Activated CD4-positive, alpha-beta T cell treated with anti-CD3 and anti-CD28 coated beads, Interleukin-2, amount 50 U/mL, for 1 hour (primary cell): ENCODE measurements around the gene LINC00305.

Experiments used
- DNase-seq: peaks from one replicate; pipeline ENCODE4 v3.0.0-alpha.2; 2020

LINC00305 gene

GRCh38 chr18:64148988-64149387 is at the start of gene LINC00305:
LINC00305 (minus strand) TSS chr18:64149088.
- no peak for DNase-seq

GRCh38 chr18:64191069-64191468 is 42.2 kb upstream of the LINC00305 start:
- no peak for DNase-seq

- DNase-seq: no peak
Observed at GRCh38 chr18:64185987-64186386, 37.1 kb upstream of the LINC00305 start.

- DNase-seq: no peak
Observed at GRCh38 chr18:64183665-64184064, 34.8 kb upstream of the LINC00305 start.

- no peak for DNase-seq
Observed at GRCh38 chr18:64180617-64181016, 31.7 kb upstream of the LINC00305 start.

- DNase-seq: no peak
Observed at GRCh38 chr18:64180171-64180570, 31.3 kb upstream of the LINC00305 start.

DNA sequence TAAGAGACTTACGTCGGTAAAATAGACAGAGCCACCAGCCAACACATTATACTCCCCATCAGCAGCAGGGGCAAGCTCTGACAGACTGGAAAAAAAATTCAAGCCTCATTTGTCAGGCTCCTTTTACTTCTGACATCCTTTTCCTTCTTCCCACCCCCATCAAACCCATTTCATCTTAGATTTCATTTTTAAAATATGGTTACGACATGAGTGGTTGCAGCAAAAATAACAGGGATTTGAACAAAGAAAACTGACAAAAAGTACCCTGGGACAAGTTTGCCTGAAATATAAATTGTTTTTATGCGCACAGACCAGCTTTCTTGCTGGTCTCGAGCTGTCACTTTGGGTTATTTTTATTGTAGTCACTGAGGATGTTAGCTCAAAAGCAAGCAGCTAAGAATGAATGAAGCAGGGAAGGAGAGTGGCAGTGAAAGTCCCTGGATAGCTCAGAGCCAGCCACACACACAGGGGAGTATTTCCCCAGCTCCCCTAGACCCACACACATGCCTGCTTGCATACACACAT is 30.7 kb upstream of the LINC00305 start:
- DNase-seq: no peak

DNA sequence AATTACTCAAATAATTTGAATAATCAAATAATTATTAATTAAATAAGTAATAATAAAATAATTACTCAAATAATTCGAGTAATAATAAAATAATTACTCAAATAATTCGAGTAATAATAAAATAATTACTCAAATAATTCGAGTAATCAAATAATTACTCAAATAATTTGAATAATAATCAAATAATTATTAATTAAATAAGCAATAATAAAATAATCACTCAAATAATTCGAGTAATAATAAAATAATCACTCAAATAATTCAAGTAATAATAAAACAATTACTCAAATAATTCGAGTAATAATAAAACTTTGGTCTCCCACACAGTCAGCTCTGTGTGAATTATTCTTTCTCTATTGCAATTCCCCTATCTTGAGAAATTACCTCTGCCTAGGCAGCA is 30.0 kb upstream of the LINC00305 start:
- no peak for DNase-seq

GRCh38 chr18:64175432-64175831 is 26.5 kb upstream of the LINC00305 start:
- no peak for DNase-seq

DNA sequence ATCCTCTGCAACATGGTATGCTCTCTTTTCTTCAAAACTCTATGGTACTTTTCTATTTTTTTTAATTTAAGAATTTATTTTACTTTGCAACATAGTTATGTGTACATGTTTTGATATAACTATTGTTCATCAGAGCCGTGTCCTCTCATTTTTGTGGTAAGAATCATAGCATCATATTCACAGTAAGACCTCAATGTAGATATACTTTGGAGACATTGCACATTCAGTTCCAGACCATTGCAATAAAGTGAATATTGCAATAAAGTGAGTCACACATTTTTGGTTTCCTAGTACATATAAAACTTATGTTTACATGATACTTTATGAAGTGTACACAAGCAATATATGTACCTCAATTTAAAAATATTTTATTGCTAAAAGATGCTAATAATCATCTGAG is 22.7 kb upstream of the LINC00305 start:
- DNase-seq: no peak

GRCh38 chr18:64167408-64167925 is 18.6 kb upstream of the LINC00305 start:
- no peak for DNase-seq

DNA sequence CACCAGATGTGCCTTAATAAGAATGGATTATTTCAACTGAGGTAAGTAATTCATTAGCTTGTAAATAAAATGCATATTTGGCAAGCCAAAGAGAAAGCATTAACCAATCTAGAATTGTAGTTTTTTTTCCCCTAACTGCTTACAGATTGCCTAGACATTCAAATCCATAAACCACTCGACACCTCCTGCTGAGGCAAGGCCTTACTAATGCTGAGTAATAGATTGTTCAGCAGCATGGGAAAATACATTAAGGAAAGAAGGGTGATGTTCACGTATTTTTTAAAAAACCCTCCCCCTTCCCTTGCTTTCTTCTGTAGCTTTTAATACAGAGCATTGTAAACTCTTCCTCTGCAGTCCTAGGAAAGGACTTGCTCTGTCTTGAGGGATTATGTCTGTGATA is 17.0 kb upstream of the LINC00305 start:
- no peak for DNase-seq

DNA sequence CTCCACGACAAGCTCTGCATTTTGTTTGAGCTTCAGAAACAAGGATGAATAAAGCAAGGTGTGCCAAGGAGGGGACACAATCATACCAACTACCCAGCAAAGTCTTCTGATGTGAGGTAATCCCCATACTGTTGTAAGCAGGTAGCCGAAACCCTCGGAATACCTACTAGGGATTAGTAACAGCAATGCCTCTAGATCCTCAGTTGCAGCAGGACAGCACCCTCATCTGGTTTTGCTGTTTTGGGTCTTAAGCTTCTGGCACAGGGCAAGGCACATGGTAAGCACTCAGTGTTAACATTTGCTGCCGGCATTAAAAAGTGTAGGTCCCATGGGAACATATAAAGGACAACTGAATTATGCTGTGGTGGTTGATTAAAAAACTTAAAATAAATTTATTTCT is 16.0 kb upstream of the LINC00305 start:
- no peak for DNase-seq

GRCh38 chr18:64149916-64150438 is 1.1 kb upstream of the LINC00305 start:
- no peak for DNase-seq

- DNase-seq: no peak
Observed at GRCh38 chr18:64142904-64143303, 6.0 kb downstream of the LINC00305 start.

GRCh38 chr18:64137914-64138313 is 11.0 kb downstream of the LINC00305 start:
- DNase-seq: no peak

- no peak for DNase-seq
Observed at GRCh38 chr18:64134044-64134747, 14.7 kb downstream of the LINC00305 start.

DNA sequence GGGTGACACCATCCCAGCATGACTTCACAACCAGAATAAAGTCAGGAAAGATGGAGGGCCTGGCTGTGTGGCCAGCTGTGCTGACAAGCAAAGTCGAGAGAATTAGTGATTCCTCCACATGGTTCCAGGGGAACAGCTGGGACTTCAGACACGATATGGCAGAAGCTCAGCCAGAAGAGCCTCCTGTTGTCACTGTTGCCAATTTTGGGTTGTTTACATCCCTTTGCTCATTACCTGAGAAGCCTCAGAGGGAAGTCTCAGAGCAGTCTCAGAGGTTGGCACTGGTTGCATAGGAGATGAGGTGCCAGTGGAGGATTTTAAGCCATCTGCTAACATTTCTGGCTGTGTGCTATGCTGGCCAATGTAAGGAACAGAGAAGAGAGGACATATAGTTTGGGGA is 16.0 kb downstream of the LINC00305 start:
- no peak for DNase-seq

DNA sequence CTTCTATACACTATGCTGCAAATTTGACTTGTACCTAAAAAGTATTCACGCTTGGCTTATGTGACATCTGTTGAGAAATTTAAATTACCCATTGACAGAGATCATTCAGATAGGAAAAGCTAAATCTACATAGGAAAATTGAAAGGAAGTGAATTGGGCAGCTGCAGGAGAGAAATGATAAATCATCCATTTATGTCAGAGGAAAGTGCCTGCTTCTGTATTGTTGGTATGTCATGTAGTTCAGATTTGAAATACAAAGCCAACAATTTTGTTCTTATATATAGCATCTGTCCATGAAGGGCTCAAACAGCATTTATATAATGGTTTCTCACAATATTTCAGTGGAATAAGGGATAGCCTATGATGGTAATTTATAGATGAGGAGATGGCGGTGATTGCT is 17.6 kb downstream of the LINC00305 start:
- no peak for DNase-seq

- DNase-seq: no peak
Observed at GRCh38 chr18:64127172-64127571, 21.7 kb downstream of the LINC00305 start.

DNA sequence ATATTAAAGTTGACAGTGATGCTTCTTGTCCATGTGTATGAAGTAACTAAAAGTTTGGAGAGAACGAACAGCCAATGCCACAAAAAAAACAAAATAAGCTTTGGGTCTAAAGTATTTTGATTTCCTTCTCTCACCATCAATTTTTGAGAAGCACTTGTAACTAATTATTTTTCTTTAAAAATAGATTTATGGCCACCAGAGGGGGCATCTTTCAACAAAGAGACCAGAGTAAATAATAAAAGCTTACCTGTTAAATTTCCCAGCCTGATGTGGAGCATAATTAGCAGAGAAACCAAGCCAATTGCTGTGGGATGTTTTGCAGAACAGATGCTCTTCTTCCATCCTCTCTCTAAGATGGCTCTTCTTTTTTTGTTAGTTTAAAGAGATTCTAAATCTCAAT is 29.0 kb downstream of the LINC00305 start:
- no peak for DNase-seq

- no peak for DNase-seq
Observed at GRCh38 chr18:64118406-64118805, 30.5 kb downstream of the LINC00305 start.

- DNase-seq: no peak
Observed at GRCh38 chr18:64116571-64117175, 32.2 kb downstream of the LINC00305 start.

DNA sequence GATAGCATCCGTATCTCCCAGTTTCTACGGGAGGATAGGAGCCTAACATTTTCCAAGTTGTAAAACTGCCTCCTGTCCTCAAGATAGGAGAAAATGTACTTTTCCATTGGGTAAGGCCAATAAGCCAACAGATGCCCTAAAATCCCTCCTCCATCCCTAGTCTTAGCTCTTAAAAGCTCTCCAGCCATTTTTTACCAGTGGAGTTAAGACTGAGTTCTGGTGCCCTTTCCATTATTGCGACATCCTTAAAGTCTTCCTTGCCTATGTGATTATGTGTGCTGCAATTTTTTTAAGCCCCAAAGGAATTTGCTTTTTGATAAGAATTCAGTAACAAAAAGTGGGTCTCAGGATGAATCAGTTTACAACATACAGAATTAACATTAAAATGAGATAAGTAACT is 33.0 kb downstream of the LINC00305 start:
- DNase-seq: no peak
